LoVo (cell line): ENCODE measurements around the gene ABCF1.

Experiments used
- DNase-seq: peaks from one replicate; pipeline ENCODE4 v3.0.0-alpha.2; 2016; ENCODE audit warnings: low spot score

ABCF1 gene

GRCh38 chr6:30560930-30561329, 10.3 kb upstream of the ABCF1 start:
- no peak for DNase-seq

DNA sequence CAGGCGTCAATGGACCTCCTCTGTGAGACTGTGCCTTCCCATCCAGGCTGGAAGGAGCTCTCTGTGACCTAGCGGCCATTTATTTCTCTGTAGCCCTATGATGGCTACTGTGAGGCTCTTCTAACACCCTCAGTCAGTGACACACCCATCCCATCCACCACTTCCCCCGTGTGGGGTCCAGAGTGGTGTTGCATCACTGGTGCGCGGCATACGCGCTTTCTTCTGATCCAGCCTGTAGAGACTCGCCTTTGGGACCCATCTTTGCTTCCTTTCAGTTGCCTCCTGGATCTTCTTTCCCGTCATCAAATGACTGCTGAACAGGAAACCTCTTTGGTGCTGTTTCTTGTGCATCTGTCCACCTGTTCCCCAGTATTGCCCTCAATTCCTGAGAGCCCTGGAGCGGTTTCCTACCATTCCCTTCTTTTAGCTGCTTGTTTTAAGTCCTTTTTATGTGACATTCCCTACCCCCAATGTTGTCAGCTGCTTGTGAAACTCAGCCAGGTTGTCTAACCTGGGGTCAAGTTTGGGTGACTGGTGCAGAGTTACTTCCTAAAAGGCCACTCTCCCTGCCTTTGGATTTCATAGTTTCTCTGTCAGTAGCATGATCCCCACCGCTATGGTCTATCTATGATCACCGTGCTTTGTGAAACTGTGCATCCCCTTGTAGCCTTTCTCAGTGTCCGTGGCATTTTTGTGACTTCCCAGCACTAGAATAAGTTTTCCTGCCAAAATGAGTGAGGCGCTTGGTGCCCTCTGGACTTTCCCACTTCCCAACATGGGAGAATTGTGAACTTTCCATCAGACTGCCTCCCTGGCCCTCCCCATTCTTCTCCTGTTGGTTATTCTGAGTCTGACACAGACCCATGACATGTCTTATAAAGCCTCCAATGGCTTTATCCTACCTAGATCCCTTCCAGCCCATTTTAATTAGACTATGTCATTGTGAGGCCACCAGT, 8.5 kb upstream of the ABCF1 start:
- no peak for DNase-seq

DNA sequence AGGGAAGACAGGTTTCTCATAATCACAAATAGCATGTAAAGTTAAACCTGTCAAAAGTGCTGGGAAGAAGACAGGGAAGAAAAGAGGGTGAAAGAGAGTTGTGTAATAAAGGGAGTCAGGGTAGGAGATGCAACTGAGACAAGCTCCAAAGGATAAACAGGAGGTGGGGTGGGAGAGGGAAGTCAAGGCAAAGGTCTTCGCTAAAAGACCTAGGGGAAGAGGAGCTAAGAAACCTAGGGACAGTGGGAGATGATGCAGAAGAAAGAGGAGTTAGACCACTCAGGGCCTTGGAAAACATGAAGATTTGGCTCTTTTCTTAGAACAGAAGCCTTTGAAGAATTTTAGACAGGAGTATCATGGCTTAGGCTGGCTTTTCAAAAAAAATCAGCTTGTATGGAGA, 7.1 kb upstream of the ABCF1 start:
- DNase-seq = no peak

GRCh38 chr6:30565772-30566171, 5.5 kb upstream of the ABCF1 start:
- DNase-seq = no peak

- no peak for DNase-seq
Measured at GRCh38 chr6:30568245-30568644, 3.0 kb upstream of the ABCF1 start.

- DNase-seq = no peak
Measured at GRCh38 chr6:30570263-30570662, 979 bp upstream of the ABCF1 start.

- no peak for DNase-seq
Measured at GRCh38 chr6:30570740-30571074, 535 bp upstream of the ABCF1 start.

- DNase-seq = no peak
Measured at GRCh38 chr6:30571762-30572082, 480 bp downstream of the ABCF1 start.

GRCh38 chr6:30572148-30572547, 906 bp downstream of the ABCF1 start:
- no peak for DNase-seq

DNA sequence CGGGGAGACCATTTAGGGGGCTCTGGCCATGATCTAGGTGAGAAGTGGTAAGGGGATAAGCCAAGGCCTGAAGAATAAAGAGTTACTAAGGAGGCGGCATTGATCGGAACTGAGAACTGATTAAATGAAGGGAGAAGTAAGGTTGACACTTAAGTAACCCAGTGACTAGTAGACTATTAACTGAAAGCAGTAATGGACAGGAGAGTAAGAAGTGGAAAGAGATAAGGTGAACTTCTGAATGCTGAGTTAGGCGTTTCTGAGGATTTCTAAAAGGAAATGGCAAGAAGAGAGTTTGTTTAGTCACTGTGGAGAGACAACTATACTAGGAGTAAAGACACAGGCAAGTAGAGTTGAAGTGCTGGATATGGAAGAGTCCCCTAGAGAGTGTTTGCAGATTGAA, 1.9 kb downstream of the ABCF1 start:
- no peak for DNase-seq

- no peak for DNase-seq
Measured at GRCh38 chr6:30578051-30578450, 6.8 kb downstream of the ABCF1 start.

GRCh38 chr6:30583921-30584320, 12.7 kb downstream of the ABCF1 start:
- DNase-seq = no peak

- DNase-seq = no peak
Measured at GRCh38 chr6:30589754-30590358, 18.6 kb downstream of the ABCF1 start.

GRCh38 chr6:30590509-30590908, 19.3 kb downstream of the ABCF1 start:
- DNase-seq = no peak

GRCh38 chr6:30591008-30591407, 19.8 kb downstream of the ABCF1 start:
- no peak for DNase-seq

- no peak for DNase-seq
Measured at GRCh38 chr6:30592287-30592686, 21.0 kb downstream of the ABCF1 start.

- peak; percentile 62 for DNase-seq
Measured at GRCh38 chr6:30597315-30598144, 26.3 kb downstream of the ABCF1 start.

DNA sequence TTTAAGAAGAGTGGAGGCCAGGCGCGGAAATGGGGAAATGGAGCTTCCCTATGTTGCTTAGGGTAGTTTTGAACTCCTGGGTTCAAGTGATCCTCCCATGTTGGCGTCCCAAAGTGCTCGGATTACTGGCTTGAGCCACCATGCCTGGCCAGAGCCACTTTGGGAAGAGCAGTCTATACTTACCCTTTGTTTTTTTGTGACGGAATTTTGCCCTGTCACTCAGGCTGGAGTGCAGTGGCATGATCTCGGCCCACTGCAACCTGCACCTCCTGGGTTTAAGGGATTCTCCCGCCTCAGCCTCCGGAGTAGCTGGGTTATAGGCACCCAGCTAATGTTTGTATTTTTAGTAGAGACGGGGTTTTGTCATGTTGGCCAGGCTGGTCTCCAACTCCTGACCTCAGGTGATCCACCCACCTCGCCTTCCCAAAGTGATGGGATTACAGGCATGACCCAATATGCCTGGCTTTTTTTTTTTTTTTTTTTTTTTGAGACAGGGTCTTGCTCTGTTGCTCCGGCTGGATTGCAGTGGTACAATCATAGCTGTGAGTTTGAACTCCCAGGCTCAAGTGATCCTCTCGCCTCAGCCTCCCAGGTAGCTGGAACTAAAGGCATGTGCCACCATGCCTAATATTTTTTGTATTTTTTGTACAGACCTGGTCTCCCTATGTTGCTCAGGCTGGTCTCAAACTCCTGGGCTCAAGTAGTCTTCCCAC, 27.8 kb downstream of the ABCF1 start:
- no peak for DNase-seq

DNA sequence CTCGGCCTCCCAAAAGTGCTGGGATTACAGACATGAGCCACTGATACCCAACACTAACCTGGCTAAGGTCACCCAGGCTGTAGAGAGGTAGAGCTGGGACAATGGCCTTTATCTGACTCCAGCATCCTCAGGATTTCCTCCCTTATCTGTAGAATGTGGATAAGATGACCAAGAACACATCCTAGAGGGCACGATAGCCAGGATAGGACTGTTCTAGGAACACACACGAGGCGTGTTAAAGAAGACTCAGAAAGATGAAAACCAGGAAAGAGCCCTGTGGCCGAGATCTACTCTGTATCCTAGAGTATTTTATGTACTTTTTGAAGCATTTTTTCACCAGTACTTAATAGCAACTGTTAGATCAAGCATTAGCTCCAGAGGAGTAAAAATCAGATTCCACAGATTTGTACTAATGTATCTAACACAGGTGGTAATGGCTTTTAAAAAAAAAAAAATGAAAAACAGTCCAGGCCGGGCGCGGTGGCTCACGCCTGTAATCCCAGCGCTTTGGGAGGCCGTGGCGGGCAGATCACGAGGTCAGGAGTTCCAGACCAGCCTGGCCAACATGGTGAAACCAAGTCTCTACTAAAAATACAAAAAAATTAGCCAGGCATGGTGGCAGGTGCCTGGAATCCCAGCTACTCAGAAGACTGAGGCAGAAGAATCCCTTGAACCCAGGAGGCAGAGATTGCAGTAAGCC, 28.5 kb downstream of the ABCF1 start:
- DNase-seq = no peak

- DNase-seq = no peak
Measured at GRCh38 chr6:30600451-30600961, 29.3 kb downstream of the ABCF1 start.

- no peak for DNase-seq
Measured at GRCh38 chr6:30601436-30601814, 30.2 kb downstream of the ABCF1 start.
